SH-SY5Y (cell line): ENCODE data around the gene SPATA20.

Experiments used
- GATA2 ChIP-seq: IDR thresholded peaks from 2 replicates; pipeline ENCODE4 v1.6.1; 2011; ENCODE audit warnings: mild to moderate bottlenecking, low read depth, low read length
- GATA3 ChIP-seq: IDR thresholded peaks from 2 replicates; pipeline ENCODE4 v1.6.1; 2011; ENCODE audit warnings: low read depth, mild to moderate bottlenecking, low read length, moderate library complexity

DNA sequence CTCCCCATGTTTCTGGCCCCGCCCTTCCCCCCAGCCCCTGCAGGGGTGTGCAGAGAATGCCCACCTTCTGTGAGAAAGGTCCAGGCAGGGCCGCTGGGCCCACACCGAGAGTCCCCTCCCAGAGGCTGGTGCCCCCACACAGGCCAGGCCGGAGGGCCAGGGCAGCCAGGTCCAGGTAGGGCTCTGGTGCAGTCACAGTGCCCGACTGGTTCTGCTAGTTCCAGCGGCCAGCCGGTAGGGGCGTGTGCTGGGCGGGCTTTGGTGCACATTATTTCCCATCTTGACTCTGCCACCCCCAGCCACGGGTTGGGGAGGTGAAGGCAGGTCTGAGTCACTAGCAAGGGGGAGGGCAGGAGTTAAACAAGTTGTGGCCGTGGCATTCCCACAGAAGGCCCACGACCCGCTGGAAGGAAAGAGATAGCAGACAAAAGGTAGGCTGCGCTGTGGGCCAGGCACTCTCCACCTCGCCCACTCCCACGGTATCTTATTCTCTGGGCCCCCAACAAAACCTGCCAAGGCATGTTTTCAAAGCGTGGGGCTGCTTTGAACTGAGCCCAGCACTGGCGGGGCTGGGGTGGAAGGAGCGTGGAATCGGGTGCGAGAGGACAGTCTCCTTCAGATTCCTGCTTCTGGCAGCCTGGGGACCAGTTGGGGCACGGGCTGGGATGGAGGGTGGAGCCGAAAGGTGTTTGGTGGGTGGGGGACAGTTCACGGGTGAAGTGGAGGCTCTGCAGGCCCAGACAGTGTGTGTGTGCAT lies 12.6 kb upstream of the SPATA20 start:
- TF ChIP-seq GATA3 (no peak), GATA2 (no peak)
